Activated naive CD4-positive, alpha-beta T cell (primary cell): Measurements from ENCODE around the gene MAMSTR.
"Not testable (repeated sequence)": the region's sequence is repeated elsewhere in the genome, so short reads cannot be mapped to it uniquely, and the experiment has no call there.

Source experiments
- DNase-seq, 4 experiments: peaks; one replicate each; lab custom pipeline; 2025; lab: John Stamatoyannopoulos, UW

Gene MAMSTR

GRCh38 chr19:48720613-48721296, 1.2 kb upstream of the MAMSTR start:
- peak; percentile 73 to 82 (median 76) for DNase-seq

GRCh38 chr19:48720251-48720612, 707 bp upstream of the MAMSTR start:
- DNase-seq: no peak

GRCh38 chr19:48718711-48719231, 754 bp downstream of the MAMSTR start:
- DNase-seq: no peak

- not testable (repeated sequence) for DNase-seq
These were observed 1.4 kb downstream of the MAMSTR start for GRCh38 chr19:48718106-48718505.

GRCh38 chr19:48716562-48717291, 2.8 kb downstream of the MAMSTR start:
- DNase-seq: no peak

GRCh38 chr19:48715681-48716171, 3.8 kb downstream of the MAMSTR start:
- no peak for DNase-seq

- no peak for DNase-seq
These were observed 4.5 kb downstream of the MAMSTR start for GRCh38 chr19:48714759-48715675.

GRCh38 chr19:48713864-48714755, 5.4 kb downstream of the MAMSTR start:
- DNase-seq: peak; percentile 78 to 94 (median 88)

- DNase-seq: no peak
These were observed 6.3 kb downstream of the MAMSTR start for GRCh38 chr19:48713041-48713863.

- DNase-seq: no peak
These were observed 8.3 kb downstream of the MAMSTR start for GRCh38 chr19:48711106-48711662.

GRCh38 chr19:48708471-48708870, 11.1 kb downstream of the MAMSTR start:
- DNase-seq: no peak

- no peak for DNase-seq
These were observed 14.1 kb downstream of the MAMSTR start for GRCh38 chr19:48705431-48705830.

GRCh38 chr19:48703316-48703715, 16.2 kb downstream of the MAMSTR start:
- DNase-seq: no peak

GRCh38 chr19:48702701-48703100, 16.8 kb downstream of the MAMSTR start:
- no peak for DNase-seq

- no peak for DNase-seq
These were observed 21.5 kb downstream of the MAMSTR start for GRCh38 chr19:48698046-48698445.

- DNase-seq: peak in 1 of 4 experiments; percentile 13
These were observed 23.0 kb downstream of the MAMSTR start for GRCh38 chr19:48696353-48697010.

- DNase-seq: no peak
These were observed 23.7 kb downstream of the MAMSTR start, which contains the start of gene FUT2 for GRCh38 chr19:48695743-48696352. TSS of gene FUT2 (plus strand) at chr19:48695971. CDS start at chr19:48702957, 6,986 bp downstream.

- DNase-seq: not testable (repeated sequence)
These were observed 25.9 kb downstream of the MAMSTR start for GRCh38 chr19:48693629-48694028.

GRCh38 chr19:48689449-48689848, 30.1 kb downstream of the MAMSTR start:
- DNase-seq: no peak
